Endodermal cell (in vitro differentiated cells): ENCODE measurements around the gene HDDC3. TPM values are rescaled to one million over a fixed set of nuclear protein-coding genes. Genes with fewer than 3 reads are reported as not detected.

Experiments used
- DNase-seq: peaks from one replicate; pipeline ENCODE4 v3.0.0-alpha.2; 2017
- H3K27ac ChIP-seq: 2 replicates; pipeline ENCODE4 v1.5.1; 2013; ENCODE audit warnings: mild to moderate bottlenecking, low read depth, low read length, moderate library complexity
- H3K27me3 ChIP-seq: 2 replicates; pipeline ENCODE4 v1.6.1; 2013; ENCODE audit warnings: mild to moderate bottlenecking, low read length, moderate library complexity; ENCODE audit not compliant: insufficient read depth, control insufficient read depth, poor library complexity, severe bottlenecking
- H3K36me3 ChIP-seq: 2 replicates; pipeline ENCODE4 v1.7.0; 2013; ENCODE audit warnings: mild to moderate bottlenecking, low read length, moderate library complexity; ENCODE audit not compliant: control insufficient read depth, insufficient read depth
- H3K4me1 ChIP-seq: one replicate; pipeline ENCODE4 v1.7.0; 2013; ENCODE audit warnings: low read length; ENCODE audit not compliant: control insufficient read depth, insufficient read depth
- H3K4me3 ChIP-seq: 2 replicates; pipeline ENCODE4 v1.5.1; 2013; ENCODE audit warnings: mild to moderate bottlenecking, low read length, moderate library complexity
- H3K9ac ChIP-seq: 2 replicates; pipeline ENCODE4 v1.6.1; 2013; ENCODE audit warnings: mild to moderate bottlenecking, low read length, moderate library complexity; ENCODE audit not compliant: poor library complexity, severe bottlenecking; ENCODE audit errors: extremely low read depth
- H3K9me3 ChIP-seq: 2 replicates; pipeline ENCODE4 v1.6.1; 2013; ENCODE audit warnings: mild to moderate bottlenecking, low read length, moderate library complexity; ENCODE audit not compliant: control insufficient read depth
- H3K27ac Mint-ChIP-seq: 2 replicates; pipeline ENCODE4 v1.8.0; 2020; ENCODE audit warnings: mixed read lengths
- H3K27me3 Mint-ChIP-seq: 2 replicates; pipeline ENCODE4 v1.8.0; 2021; ENCODE audit warnings: mild to moderate bottlenecking, mixed read lengths; ENCODE audit not compliant: insufficient read depth
- H3K36me3 Mint-ChIP-seq: 2 replicates; pipeline ENCODE4 v1.8.0; 2020; ENCODE audit warnings: low read depth, mixed read lengths
- H3K4me1 Mint-ChIP-seq: 2 replicates; pipeline ENCODE4 v1.8.0; 2020; ENCODE audit warnings: mixed read lengths
- H3K4me3 Mint-ChIP-seq: 2 replicates; pipeline ENCODE4 v1.8.0; 2020; ENCODE audit warnings: mild to moderate bottlenecking, moderate library complexity, mixed read lengths
- H3K9me3 Mint-ChIP-seq: 2 replicates; pipeline ENCODE4 v1.8.0; 2020; ENCODE audit warnings: mild to moderate bottlenecking, mixed read lengths
- WGBS, 2 experiments: methylation state at CpG; one replicate each; pipeline versions ENCODE4 v1.1.5 to v1.1.7; 2013; ENCODE audit warnings: missing lambda C conversion rate in 2 of 2, mixed read lengths in 1 of 2; ENCODE audit not compliant: insufficient coverage in 1 of 2, insufficient read length in 1 of 2; 5-methylcytosine and 5-hydroxymethylcytosine counted together
- total RNA-seq, 2 donors: library from RNA; stranded (reverse); fragmentation: NEBNext Ultra II Directional in 1 of 2; extraction: Animal tissue kit (Norgen Biotek cat#: 25700) in 1 of 2; gene quantifications; 2 replicates in 1 of 2; 3 replicates in 1 of 2; pipeline ENCODE4 v1.2.1, GENCODE V29; 2021
- TF ChIP-seq, protein P1 (sequence below): fragments of 200-600 bp; sonication (generic); conservative IDR thresholded peaks from 2 replicates; pipeline ENCODE4 v1.5.0; 2021; ENCODE audit warnings: antibody characterized with exemption, mild to moderate bottlenecking

Gene HDDC3
- total RNA-seq, 2 donors from 2014 or later = 15.3 to 21.5 TPM

DNA sequence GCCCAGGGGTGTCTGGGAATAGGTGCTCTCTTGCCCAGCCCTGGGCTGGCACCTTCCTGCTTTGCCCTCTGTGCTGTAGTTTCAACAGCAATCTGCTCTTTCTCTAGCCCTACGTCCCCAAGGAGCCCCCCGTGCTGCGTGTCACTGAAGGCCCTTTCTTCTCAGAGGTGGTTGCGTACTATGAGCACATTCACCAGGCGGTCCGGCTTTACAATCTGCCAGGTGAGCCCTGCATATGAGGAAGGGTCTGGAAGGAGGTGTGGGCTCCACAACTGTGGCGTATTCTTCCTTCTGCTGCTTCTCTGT lies 19.6 kb downstream of the HDDC3 start:
- Histone ChIP-seq H3K9me3 (no peaks in the 10 kb centered on the region), H3K9ac (no peak overlapping the region), H3K27me3 (no peaks in the 10 kb centered on the region), H3K4me1 (no peaks in the 10 kb centered on the region), H3K27ac (no peak overlapping the region), H3K4me3 (no peak overlapping the region), H3K36me3 (peaks cover 48% of the 10 kb centered on the region)
- DNase-seq = no peak
- Mint-ChIP-seq H3K27me3 (no peaks in the 10 kb centered on the region), H3K4me3 (no peak overlapping the region), H3K4me1 (no peaks in the 10 kb centered on the region), H3K36me3 (peaks cover 34% of the 10 kb centered on the region), H3K27ac (no peak overlapping the region), H3K9me3 (no peaks in the 10 kb centered on the region)
- TF ChIP-seq, protein P1, sequence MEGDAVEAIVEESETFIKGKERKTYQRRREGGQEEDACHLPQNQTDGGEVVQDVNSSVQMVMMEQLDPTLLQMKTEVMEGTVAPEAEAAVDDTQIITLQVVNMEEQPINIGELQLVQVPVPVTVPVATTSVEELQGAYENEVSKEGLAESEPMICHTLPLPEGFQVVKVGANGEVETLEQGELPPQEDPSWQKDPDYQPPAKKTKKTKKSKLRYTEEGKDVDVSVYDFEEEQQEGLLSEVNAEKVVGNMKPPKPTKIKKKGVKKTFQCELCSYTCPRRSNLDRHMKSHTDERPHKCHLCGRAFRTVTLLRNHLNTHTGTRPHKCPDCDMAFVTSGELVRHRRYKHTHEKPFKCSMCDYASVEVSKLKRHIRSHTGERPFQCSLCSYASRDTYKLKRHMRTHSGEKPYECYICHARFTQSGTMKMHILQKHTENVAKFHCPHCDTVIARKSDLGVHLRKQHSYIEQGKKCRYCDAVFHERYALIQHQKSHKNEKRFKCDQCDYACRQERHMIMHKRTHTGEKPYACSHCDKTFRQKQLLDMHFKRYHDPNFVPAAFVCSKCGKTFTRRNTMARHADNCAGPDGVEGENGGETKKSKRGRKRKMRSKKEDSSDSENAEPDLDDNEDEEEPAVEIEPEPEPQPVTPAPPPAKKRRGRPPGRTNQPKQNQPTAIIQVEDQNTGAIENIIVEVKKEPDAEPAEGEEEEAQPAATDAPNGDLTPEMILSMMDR = no peak
- 94 to 100% methylated on average over 1 to 7 of the region's 7 CpGs for WGBS, 2 experiments

DNA sequence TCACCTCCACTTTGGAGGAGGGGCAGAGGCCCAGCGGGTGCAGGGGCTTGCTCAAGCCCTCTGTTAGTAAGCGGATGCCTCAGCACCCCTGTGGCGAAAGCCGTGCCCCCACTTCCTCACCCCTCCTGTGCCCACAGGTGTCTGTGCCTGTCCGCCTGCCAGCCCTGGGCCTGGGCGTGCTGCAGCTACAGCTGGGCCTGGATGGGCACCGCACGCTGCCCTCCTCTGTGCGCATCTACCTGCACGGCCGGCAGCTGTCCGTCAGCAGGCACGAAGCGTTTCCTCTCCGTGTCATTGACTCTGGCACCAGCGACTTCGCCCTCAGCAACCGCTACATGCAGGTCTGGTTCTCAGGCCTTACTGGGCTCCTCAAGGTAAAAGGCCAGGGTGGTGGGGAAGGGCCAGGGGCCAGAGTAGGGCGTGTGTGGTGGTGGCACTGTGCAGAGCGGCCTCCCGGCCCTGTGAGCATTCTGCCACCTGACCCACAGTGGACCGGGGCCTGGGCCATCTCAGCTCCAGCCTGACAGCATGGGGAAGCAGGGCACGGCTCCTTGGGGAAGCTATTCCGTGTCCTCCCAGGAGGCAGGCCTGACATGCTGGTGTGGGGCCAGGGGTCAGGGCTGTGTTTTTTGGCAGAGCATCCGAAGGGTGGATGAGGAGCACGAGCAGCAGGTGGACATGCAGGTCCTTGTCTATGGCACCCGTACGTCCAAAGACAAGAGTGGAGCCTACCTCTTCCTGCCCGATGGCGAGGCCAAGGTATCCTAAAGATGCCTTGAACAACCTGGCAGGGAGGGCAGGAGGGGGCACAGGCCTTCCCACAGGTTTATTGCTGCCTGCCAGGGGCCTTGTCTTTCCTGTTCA lies 20.2 kb downstream of the HDDC3 start:
- Mint-ChIP-seq H3K4me1 (no peaks in the 10 kb centered on the region), H3K27me3 (no peaks in the 10 kb centered on the region), H3K27ac (no peak overlapping the region), H3K9me3 (no peaks in the 10 kb centered on the region), H3K36me3 (peaks cover 35% of the 10 kb centered on the region), H3K4me3 (no peak overlapping the region)
- Histone ChIP-seq H3K4me1 (no peaks in the 10 kb centered on the region), H3K9ac (no peak overlapping the region), H3K4me3 (no peak overlapping the region), H3K9me3 (no peaks in the 10 kb centered on the region), H3K27me3 (no peaks in the 10 kb centered on the region), H3K36me3 (peaks cover 54% of the 10 kb centered on the region), H3K27ac (no peak overlapping the region)
- TF ChIP-seq, protein P1 = no peak
- WGBS, 2 experiments = 94 to 95% methylated on average over 12 to 30 of the region's 30 CpGs
- DNase-seq = no peak

DNA sequence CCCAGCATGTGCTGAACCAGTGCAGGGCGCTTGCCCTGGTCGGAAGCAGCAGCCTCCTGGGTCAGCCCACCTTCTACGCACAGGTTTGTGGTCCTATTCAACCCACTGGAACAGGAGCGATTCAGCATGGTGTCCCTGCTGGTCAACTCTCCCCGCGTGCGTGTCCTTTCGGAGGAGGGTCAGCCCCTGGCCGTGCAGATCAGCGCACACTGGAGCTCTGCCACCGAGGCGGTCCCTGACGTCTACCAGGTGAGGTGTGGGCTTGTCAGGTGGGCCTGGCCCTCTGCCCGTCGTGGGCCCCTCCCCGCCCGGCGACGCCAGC lies 21.1 kb downstream of the HDDC3 start:
- peaks cover 39% of the 10 kb centered on the region for H3K36me3 Mint-ChIP-seq
- no peaks in the 10 kb centered on the region for H3K9me3 ChIP-seq
- no peaks in the 10 kb centered on the region for H3K27me3 Mint-ChIP-seq
- H3K27ac ChIP-seq = no peak overlapping the region
- peaks cover 61% of the 10 kb centered on the region for H3K36me3 ChIP-seq
- no peak for DNase-seq
- no peak overlapping the region for H3K9ac ChIP-seq
- no peaks in the 10 kb centered on the region for H3K4me1 Mint-ChIP-seq
- H3K4me3 ChIP-seq = no peak overlapping the region
- no peak overlapping the region for H3K4me3 Mint-ChIP-seq
- no peaks in the 10 kb centered on the region for H3K27me3 ChIP-seq
- WGBS, 2 experiments = 93 to 96% methylated on average over 11 to 19 of the region's 19 CpGs
- no peak overlapping the region for H3K27ac Mint-ChIP-seq
- H3K4me1 ChIP-seq = no peaks in the 10 kb centered on the region
- H3K9me3 Mint-ChIP-seq = no peaks in the 10 kb centered on the region
- TF ChIP-seq, protein P1 = no peak
